Thyroid gland (tissue), 4 donors: ENCODE results near the gene SATB2.

Experiments used
- POLR2A ChIP-seq, 2 donors: fragments of 450-650 bp; IDR thresholded peaks; one replicate each; pipeline ENCODE4 v1.6.1; 2017; ENCODE audit warnings: antibody characterized with exemption in 2 of 2, mild to moderate bottlenecking in 2 of 2, moderate library complexity in 1 of 2
- TF ChIP-seq, protein P1 (sequence below), 6 experiments: fragments of 200-600 bp in 3 of 6; fragments of 450-650 bp in 3 of 6; sonication (generic) in 3 of 6; IDR thresholded peaks; one replicate each; pipeline ENCODE4 v1.5.1; 2016 to 2019; ENCODE audit warnings: antibody characterized with exemption in 6 of 6, mild to moderate bottlenecking in 2 of 6, inconsistent platforms in 1 of 6, moderate library complexity in 1 of 6

DNA sequence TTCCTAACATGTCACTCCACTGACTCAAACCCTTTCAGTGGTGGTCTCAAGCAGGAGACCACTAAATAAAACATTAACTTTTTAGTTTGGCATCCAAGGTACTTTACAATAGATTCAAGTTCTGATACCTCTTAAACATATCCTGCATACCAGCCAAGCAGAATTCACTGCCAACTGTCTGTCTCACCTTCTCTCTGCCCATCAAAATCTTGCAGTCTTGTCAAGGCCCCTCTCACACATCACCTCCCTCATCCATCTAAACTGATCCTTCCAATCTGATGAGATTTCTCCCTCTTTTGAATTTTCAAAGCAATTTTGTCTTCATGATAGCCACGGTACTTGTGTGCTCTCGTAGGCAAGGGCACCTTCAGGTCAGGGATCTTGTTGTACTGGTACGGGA is 43.7 kb downstream of the SATB2 start:
- TF ChIP-seq, protein P1, sequence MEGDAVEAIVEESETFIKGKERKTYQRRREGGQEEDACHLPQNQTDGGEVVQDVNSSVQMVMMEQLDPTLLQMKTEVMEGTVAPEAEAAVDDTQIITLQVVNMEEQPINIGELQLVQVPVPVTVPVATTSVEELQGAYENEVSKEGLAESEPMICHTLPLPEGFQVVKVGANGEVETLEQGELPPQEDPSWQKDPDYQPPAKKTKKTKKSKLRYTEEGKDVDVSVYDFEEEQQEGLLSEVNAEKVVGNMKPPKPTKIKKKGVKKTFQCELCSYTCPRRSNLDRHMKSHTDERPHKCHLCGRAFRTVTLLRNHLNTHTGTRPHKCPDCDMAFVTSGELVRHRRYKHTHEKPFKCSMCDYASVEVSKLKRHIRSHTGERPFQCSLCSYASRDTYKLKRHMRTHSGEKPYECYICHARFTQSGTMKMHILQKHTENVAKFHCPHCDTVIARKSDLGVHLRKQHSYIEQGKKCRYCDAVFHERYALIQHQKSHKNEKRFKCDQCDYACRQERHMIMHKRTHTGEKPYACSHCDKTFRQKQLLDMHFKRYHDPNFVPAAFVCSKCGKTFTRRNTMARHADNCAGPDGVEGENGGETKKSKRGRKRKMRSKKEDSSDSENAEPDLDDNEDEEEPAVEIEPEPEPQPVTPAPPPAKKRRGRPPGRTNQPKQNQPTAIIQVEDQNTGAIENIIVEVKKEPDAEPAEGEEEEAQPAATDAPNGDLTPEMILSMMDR (IDR thresholded peaks at IDR 0.05) = no peak
- no peak for TF ChIP-seq POLR2A (IDR thresholded peaks at IDR 0.05)
